Measurements from ENCODE around the gene PDIA3. TPM values are rescaled to one million over a fixed set of nuclear protein-coding genes. Genes with fewer than 3 reads are reported as not detected.
"Not testable (repeated sequence)": the region's sequence is repeated elsewhere in the genome, so short reads cannot be mapped to it uniquely, and the experiment has no call there.

Gene PDIA3
- total RNA-seq, 2 experiments from 2014 or later, result 82.1 to 293 TPM

- H3K36me3 ChIP-seq (ENCODE audit: insufficient read depth, low read length), result no peaks in the 10 kb centered on the region
- no peaks in the 10 kb centered on the region for H3K79me2 ChIP-seq (ENCODE audit: insufficient read depth, low read depth, low read length)
- no peak for DNase-seq (ENCODE audit: low spot score)
- no peak for TF ChIP-seq EZH2phosphoT487 (IDR thresholded peaks at IDR 0.05; ENCODE audit: borderline replicate concordance, low read depth, low read length)
- TF ChIP-seq, protein P1, sequence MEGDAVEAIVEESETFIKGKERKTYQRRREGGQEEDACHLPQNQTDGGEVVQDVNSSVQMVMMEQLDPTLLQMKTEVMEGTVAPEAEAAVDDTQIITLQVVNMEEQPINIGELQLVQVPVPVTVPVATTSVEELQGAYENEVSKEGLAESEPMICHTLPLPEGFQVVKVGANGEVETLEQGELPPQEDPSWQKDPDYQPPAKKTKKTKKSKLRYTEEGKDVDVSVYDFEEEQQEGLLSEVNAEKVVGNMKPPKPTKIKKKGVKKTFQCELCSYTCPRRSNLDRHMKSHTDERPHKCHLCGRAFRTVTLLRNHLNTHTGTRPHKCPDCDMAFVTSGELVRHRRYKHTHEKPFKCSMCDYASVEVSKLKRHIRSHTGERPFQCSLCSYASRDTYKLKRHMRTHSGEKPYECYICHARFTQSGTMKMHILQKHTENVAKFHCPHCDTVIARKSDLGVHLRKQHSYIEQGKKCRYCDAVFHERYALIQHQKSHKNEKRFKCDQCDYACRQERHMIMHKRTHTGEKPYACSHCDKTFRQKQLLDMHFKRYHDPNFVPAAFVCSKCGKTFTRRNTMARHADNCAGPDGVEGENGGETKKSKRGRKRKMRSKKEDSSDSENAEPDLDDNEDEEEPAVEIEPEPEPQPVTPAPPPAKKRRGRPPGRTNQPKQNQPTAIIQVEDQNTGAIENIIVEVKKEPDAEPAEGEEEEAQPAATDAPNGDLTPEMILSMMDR (conservative IDR thresholded peaks at IDR 0.05; ENCODE audit: low read length), result no peak
- ChIA-PET POLR2A (interaction anchor here (0.6 to 0.7 kb wide), 2 partner anchors 292 to 377 kb away, joined by 3 to 6 read pairs; no protein-coding TSS in a partner anchor), CTCF (ENCODE audit: unreplicated experiment) (interaction anchor here (0.5 kb wide), 1 partner anchor 1443 kb away, joined by 3 read pairs; no protein-coding TSS in a partner anchor)
- BruUV-seq (replicated peaks), result no TSS peak
- no peaks in the 10 kb centered on the region for H3K9me3 ChIP-seq (ENCODE audit: low read length)
- no peaks in the 10 kb centered on the region for H3K9me2 ChIP-seq (ENCODE audit: insufficient read depth, low read length)
- H4K20me1 ChIP-seq (ENCODE audit: insufficient read depth, low read length), result no peaks in the 10 kb centered on the region
- H3K4me2 ChIP-seq (ENCODE audit: low read length), result no peak overlapping the region
- H3K4me3 ChIP-seq (ENCODE audit: low read depth, low read length, poor library complexity, severe bottlenecking), result no peak overlapping the region
- H3K27ac ChIP-seq (ENCODE audit: low read depth, low read length, poor library complexity, severe bottlenecking), result no peak overlapping the region
- H3K4me1 ChIP-seq (ENCODE audit: insufficient read depth, low read length, poor library complexity, severe bottlenecking), result no peaks in the 10 kb centered on the region
- H2AFZ ChIP-seq (ENCODE audit: low read length), result no peak overlapping the region
- intact Hi-C loops (cut with micrococcal nuclease; ENCODE audit: unreplicated experiment), result no loop called here
Observed at GRCh38 chr15:43723151-43723550, 23.1 kb upstream of the PDIA3 start.

- H3K4me3 ChIP-seq (ENCODE audit: low read depth, low read length, poor library complexity, severe bottlenecking); BruUV-seq (replicated peaks); DNase-seq (ENCODE audit: low spot score); H3K27ac ChIP-seq (ENCODE audit: low read depth, low read length, poor library complexity, severe bottlenecking); H3K9me3 ChIP-seq (ENCODE audit: low read length); H3K36me3 ChIP-seq (ENCODE audit: insufficient read depth, low read length); H4K20me1 ChIP-seq (ENCODE audit: insufficient read depth, low read length); intact Hi-C loops (cut with micrococcal nuclease; ENCODE audit: unreplicated experiment); H3K4me1 ChIP-seq (ENCODE audit: insufficient read depth, low read length, poor library complexity, severe bottlenecking); CTCF ChIA-PET (ENCODE audit: unreplicated experiment); H3K4me2 ChIP-seq (ENCODE audit: low read length); H3K9me2 ChIP-seq (ENCODE audit: insufficient read depth, low read length); H3K79me2 ChIP-seq (ENCODE audit: insufficient read depth, low read depth, low read length); POLR2A ChIA-PET; H2AFZ ChIP-seq (ENCODE audit: low read length): not testable (repeated sequence)
Observed at GRCh38 chr15:43726306-43726705, 19.9 kb upstream of the PDIA3 start.

DNA sequence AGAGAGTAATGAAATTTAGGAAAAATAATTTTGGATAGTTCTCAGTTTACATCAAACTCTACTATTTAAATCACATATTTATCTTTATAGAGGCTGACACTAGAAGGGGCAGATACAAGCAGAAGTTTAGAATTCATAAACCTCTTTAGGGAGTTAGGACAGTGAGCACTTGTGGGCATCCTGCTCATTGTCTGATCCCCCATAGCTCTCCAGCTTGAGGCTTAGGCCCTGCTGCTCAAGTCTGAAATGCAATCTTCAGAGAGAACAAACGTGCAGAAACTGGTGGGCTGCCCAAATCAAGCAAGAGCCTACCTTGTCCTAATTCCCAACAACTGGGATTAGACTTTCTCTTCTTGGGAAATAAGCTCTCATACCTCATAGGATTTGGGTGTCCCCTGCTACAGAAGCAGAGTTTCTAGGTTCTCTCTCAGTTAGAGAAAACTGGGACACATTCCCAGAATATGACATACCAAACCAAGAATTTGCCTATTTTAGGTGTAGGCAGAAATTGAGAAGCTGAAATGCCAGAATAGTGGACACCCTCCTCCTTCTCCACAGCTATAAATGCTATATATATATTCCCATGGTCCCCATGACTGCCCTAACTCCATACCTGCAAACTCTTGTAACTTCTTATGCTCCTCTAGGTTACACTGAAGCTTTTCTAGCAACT lies 18.0 kb upstream of the PDIA3 start:
- H3K4me1 ChIP-seq (ENCODE audit: insufficient read depth, low read length, poor library complexity, severe bottlenecking); H3K27ac ChIP-seq (ENCODE audit: low read depth, low read length, poor library complexity, severe bottlenecking); H2AFZ ChIP-seq (ENCODE audit: low read length); intact Hi-C loops (cut with micrococcal nuclease; ENCODE audit: unreplicated experiment); H3K79me2 ChIP-seq (ENCODE audit: insufficient read depth, low read depth, low read length); BruUV-seq (replicated peaks); H4K20me1 ChIP-seq (ENCODE audit: insufficient read depth, low read length); H3K9me3 ChIP-seq (ENCODE audit: low read length); DNase-seq (ENCODE audit: low spot score); H3K9me2 ChIP-seq (ENCODE audit: insufficient read depth, low read length); H3K4me2 ChIP-seq (ENCODE audit: low read length); POLR2A ChIA-PET; CTCF ChIA-PET (ENCODE audit: unreplicated experiment); H3K36me3 ChIP-seq (ENCODE audit: insufficient read depth, low read length); H3K4me3 ChIP-seq (ENCODE audit: low read depth, low read length, poor library complexity, severe bottlenecking): not testable (repeated sequence)

- Histone ChIP-seq H3K4me3 (ENCODE audit: low read depth, low read length, poor library complexity, severe bottlenecking) (no peak overlapping the region), H3K27ac (ENCODE audit: low read depth, low read length, poor library complexity, severe bottlenecking) (no peak overlapping the region), H3K4me2 (ENCODE audit: low read length) (no peak overlapping the region), H4K20me1 (ENCODE audit: insufficient read depth, low read length) (no peaks in the 10 kb centered on the region), H3K4me1 (ENCODE audit: insufficient read depth, low read length, poor library complexity, severe bottlenecking) (no peaks in the 10 kb centered on the region), H3K9me2 (ENCODE audit: insufficient read depth, low read length) (no peaks in the 10 kb centered on the region), H3K9me3 (ENCODE audit: low read length) (no peaks in the 10 kb centered on the region), H3K36me3 (ENCODE audit: insufficient read depth, low read length) (no peaks in the 10 kb centered on the region), H2AFZ (ENCODE audit: low read length) (no peak overlapping the region; the same call in 1 of the 2 replicates), H3K79me2 (ENCODE audit: insufficient read depth, low read depth, low read length) (no peaks in the 10 kb centered on the region)
- ChIA-PET POLR2A (no interaction called here), CTCF (ENCODE audit: unreplicated experiment) (no interaction called here)
- DNase-seq (ENCODE audit: low spot score), result no peak
- BruUV-seq (replicated peaks), result no TSS peak
- intact Hi-C loops (cut with micrococcal nuclease; ENCODE audit: unreplicated experiment), result no loop called here
- no peak for TF ChIP-seq EZH2phosphoT487 (IDR thresholded peaks at IDR 0.05; ENCODE audit: borderline replicate concordance, low read depth, low read length)
- TF ChIP-seq, protein P1 (conservative IDR thresholded peaks at IDR 0.05; ENCODE audit: low read length), result no peak
Observed at GRCh38 chr15:43735416-43735815, 10.8 kb upstream of the PDIA3 start.

GRCh38 chr15:43746903-43747309 lies 668 bp downstream of the PDIA3 start:
- H3K9me3 ChIP-seq (ENCODE audit: low read length); H4K20me1 ChIP-seq (ENCODE audit: insufficient read depth, low read length); CTCF ChIA-PET (ENCODE audit: unreplicated experiment); intact Hi-C loops (cut with micrococcal nuclease; ENCODE audit: unreplicated experiment); H3K9me2 ChIP-seq (ENCODE audit: insufficient read depth, low read length); BruUV-seq (replicated peaks); H2AFZ ChIP-seq (ENCODE audit: low read length): not testable (repeated sequence)
- Histone ChIP-seq H3K4me2 (ENCODE audit: low read length) (peak overlapping the region; percentile 62), H3K4me3 (ENCODE audit: low read depth, low read length, poor library complexity, severe bottlenecking) (peak overlapping the region; percentile 82), H3K79me2 (ENCODE audit: insufficient read depth, low read depth, low read length) (peaks cover 61% of the 10 kb centered on the region), H3K27ac (ENCODE audit: low read depth, low read length, poor library complexity, severe bottlenecking) (peak overlapping the region; percentile 88), H3K36me3 (ENCODE audit: insufficient read depth, low read length) (peaks cover 41% of the 10 kb centered on the region), H3K4me1 (ENCODE audit: insufficient read depth, low read length, poor library complexity, severe bottlenecking) (peaks cover 66% of the 10 kb centered on the region)
- DNase-seq (ENCODE audit: low spot score), result peak; percentile 61
- POLR2A ChIA-PET, result interaction anchor here (0.5 to 3.8 kb wide), 2 partner anchors 30 to 85 kb away, joined by 4 to 12 read pairs; partner anchors contain the start of gene ELL3

Measured in OCI-LY7 (cell line).